Measurements from ENCODE around the gene AQP2.
A peak's percentile ranks its signal among the peaks of the same experiment; 100 is the strongest.

The AQP2 gene

DNA sequence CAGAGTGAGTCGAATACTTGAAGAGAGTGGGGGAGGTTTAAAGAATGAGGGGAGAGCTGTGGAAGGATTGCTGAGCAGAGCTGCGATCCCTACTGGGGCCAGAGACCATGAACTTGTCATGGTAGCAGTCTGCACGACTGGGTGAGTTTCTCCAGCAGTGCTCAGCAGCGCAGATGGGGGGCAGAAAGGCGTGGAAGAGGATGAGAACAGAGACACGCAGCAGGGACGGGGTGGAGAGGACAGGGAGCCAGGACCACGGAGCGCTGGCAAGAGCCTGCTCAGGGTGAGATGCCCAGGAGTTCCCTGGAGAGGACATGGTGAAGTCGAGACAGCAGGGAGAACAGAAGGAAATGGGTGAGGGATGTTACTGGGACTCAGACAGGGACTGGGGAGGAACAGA is 20.1 kb downstream of the AQP2 start (continued):
- TF ChIP-seq, protein P1, sequence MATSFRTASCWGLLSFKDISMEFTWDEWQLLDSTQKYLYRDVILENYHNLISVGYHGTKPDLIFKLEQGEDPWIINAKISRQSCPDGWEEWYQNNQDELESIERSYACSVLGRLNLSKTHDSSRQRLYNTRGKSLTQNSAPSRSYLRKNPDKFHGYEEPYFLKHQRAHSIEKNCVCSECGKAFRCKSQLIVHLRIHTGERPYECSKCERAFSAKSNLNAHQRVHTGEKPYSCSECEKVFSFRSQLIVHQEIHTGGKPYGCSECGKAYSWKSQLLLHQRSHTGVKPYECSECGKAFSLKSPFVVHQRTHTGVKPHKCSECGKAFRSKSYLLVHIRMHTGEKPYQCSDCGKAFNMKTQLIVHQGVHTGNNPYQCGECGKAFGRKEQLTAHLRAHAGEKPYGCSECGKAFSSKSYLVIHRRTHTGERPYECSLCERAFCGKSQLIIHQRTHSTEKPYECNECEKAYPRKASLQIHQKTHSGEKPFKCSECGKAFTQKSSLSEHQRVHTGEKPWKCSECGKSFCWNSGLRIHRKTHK (tag by site-specific recombination; IDR thresholded peaks at IDR 0.05) = no peak
- no peak for TF ChIP-seq ZNF791 (tag by site-specific recombination; IDR thresholded peaks at IDR 0.05)
- TF ChIP-seq KLF1 (tag by site-specific recombination; IDR thresholded peaks at IDR 0.05) = 0 out of 2 replicates have a peak, but pooled peaks have one; percentile 16

DNA sequence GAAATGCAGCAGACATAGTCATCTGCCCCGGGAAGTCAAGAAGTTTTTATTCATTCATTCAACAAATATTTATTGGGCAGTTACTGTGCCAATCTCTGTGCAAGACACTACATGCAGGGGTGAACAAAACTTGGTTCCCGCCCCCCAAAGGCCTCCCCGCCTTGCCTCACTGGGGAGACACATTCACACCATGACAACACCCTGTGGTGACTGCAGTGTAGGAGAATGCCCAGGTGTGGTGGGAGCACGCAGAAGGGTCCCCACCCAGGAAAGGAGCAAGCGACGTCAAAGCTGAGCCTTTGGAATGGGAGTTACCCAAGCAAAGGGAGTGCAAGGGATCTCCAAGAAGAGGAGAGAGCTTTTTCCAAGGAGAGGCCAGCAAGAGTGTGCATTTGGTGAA is 20.6 kb downstream of the AQP2 start:
- CTCF ChIA-PET = interaction anchor here (0.6 to 6.7 kb wide), 2 partner anchors 55 to 99 kb away, joined by 3 to 88 read pairs; no protein-coding TSS in a partner anchor
- Histone ChIP-seq H3K4me3 (ENCODE audit: low read depth, low read length) (no peak overlapping the region), H3K36me3 (ENCODE audit: control insufficient read depth in 2 of 2, insufficient read depth in 1 of 2, low read length in 2 of 2) (no peaks in the 10 kb centered on the region), H3K27ac (ENCODE audit: extremely low read depth, low read depth, low read length) (no peak overlapping the region), H3K4me1 (ENCODE audit: control insufficient read depth, insufficient read depth, low read length) (no peaks in the 10 kb centered on the region), H3K9me3 (ENCODE audit: control insufficient read depth, insufficient read depth, low read depth, low read length) (no peaks in the 10 kb centered on the region)
- TF ChIP-seq ZNF830 (tag by site-specific recombination; IDR thresholded peaks at IDR 0.05; ENCODE audit: low read depth) = no peak
- no peak for TF ChIP-seq ZNF138 (tag by site-specific recombination; IDR thresholded peaks at IDR 0.05; ENCODE audit: borderline replicate concordance)
- no peak for TF ChIP-seq ZNF174 (tag by site-specific recombination; IDR thresholded peaks at IDR 0.05)
- TF ChIP-seq, protein P2, sequence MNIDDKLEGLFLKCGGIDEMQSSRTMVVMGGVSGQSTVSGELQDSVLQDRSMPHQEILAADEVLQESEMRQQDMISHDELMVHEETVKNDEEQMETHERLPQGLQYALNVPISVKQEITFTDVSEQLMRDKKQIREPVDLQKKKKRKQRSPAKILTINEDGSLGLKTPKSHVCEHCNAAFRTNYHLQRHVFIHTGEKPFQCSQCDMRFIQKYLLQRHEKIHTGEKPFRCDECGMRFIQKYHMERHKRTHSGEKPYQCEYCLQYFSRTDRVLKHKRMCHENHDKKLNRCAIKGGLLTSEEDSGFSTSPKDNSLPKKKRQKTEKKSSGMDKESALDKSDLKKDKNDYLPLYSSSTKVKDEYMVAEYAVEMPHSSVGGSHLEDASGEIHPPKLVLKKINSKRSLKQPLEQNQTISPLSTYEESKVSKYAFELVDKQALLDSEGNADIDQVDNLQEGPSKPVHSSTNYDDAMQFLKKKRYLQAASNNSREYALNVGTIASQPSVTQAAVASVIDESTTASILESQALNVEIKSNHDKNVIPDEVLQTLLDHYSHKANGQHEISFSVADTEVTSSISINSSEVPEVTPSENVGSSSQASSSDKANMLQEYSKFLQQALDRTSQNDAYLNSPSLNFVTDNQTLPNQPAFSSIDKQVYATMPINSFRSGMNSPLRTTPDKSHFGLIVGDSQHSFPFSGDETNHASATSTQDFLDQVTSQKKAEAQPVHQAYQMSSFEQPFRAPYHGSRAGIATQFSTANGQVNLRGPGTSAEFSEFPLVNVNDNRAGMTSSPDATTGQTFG (tag by site-specific recombination; IDR thresholded peaks at IDR 0.05; ENCODE audit: borderline replicate concordance) = no peak
- TF ChIP-seq GLI4 (tag by site-specific recombination; IDR thresholded peaks at IDR 0.05) = no peak
- TF ChIP-seq ZNF10 (tag by site-specific recombination; IDR thresholded peaks at IDR 0.05) = no peak
- TF ChIP-seq YY2 (tag by site-specific recombination; IDR thresholded peaks at IDR 0.05) = no peak
- no peak for TF ChIP-seq KLF16 (tag by site-specific recombination; IDR thresholded peaks at IDR 0.05)
- TF ChIP-seq ZSCAN16 (tag by site-specific recombination; IDR thresholded peaks at IDR 0.05) = no peak
- POLR2A ChIA-PET = no interaction called here

DNA sequence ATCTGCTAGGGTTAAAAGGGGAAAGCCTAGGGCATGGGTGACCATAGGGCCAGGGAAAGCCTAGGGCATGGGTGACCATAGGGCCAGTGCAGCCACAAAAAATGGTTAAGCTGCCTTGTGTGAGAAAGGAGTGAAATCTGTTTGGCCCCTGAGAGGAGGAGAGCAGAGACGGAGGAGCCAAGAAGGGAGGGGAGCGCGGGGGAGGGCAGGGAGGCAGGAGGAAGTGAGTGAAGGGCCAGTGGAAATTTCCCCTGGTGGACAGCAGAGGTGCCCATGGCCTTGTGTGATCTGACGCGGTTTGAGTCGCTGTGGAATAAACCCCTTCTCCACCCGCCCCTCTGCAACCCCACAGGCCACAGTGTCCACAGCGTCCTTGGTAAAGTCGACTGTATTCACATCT is 21.6 kb downstream of the AQP2 start:
- ChIA-PET POLR2A (no interaction called here), CTCF (interaction anchor here (0.8 kb wide), 1 partner anchor 9 kb away, joined by 5 read pairs; no protein-coding TSS in a partner anchor)
- no peak overlapping the region for H3K4me3 ChIP-seq (ENCODE audit: low read depth, low read length)
- H3K36me3 ChIP-seq (ENCODE audit: control insufficient read depth in 2 of 2, insufficient read depth in 1 of 2, low read length in 2 of 2) = no peaks in the 10 kb centered on the region
- no peaks in the 10 kb centered on the region for H3K9me3 ChIP-seq (ENCODE audit: control insufficient read depth, insufficient read depth, low read depth, low read length)
- H3K4me1 ChIP-seq (ENCODE audit: control insufficient read depth, insufficient read depth, low read length) = no peaks in the 10 kb centered on the region
- TF ChIP-seq MYNN (tag by site-specific recombination; IDR thresholded peaks at IDR 0.05; ENCODE audit: borderline replicate concordance) = no peak
- no peak overlapping the region for H3K27ac ChIP-seq (ENCODE audit: extremely low read depth, low read depth, low read length)

DNA sequence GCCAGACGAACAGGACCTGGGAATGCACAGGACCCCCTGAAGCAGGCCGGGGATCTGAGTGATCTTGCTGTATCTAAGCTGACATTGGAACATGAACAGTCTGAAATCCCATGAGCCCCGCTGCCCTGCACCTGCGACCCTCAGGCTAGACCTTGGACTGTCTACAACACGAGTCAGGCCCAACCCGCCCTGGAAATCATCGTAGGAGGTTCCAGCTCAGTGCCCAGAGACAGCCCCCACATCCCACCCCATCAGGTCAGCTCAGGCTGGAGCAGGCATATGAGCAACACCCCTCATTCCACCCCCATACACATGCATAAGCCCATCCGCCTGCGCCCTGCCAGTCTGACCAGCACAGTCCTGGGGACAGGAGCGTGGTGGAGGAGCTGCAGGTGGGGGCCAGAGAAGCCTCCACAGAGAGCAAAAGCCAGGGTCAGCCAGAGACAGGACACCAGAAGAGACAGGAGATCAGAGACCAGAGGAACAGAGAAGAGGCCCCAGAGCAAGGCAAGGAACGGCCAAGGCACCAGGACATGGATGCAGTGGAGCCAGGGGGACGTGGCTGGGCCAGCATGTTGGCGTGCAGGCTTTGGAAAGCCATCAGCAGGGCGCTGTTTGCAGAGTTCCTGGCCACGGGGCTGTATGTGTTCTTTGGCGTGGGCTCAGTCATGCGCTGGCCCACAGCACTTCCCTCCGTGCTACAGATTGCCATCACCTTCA is 22.3 kb downstream of the AQP2 start, which contains the start of gene AQP6:
AQP6 (plus strand) TSS at position 307 of the 720 bp plus-strand sequence; CDS start at position 534, 227 bp downstream.
- CTCF ChIA-PET = interaction anchor here (0.7 kb wide), 1 partner anchor 391 kb away, joined by 3 read pairs; no protein-coding TSS in a partner anchor
- H3K4me1 ChIP-seq (ENCODE audit: control insufficient read depth, insufficient read depth, low read length) = no peaks in the 10 kb centered on the region
- TF ChIP-seq ZNF354C (tag by site-specific recombination; IDR thresholded peaks at IDR 0.05; ENCODE audit: borderline replicate concordance, low read depth) (no peak), SCRT2 (tag by site-specific recombination; IDR thresholded peaks at IDR 0.05) (no peak), ZNF600 (tag by site-specific recombination; IDR thresholded peaks at IDR 0.05) (0 out of 2 replicates have a peak, but pooled peaks have one; percentile 18), HOXD13 (CRISPR knock-in tag; IDR thresholded peaks at IDR 0.05; ENCODE audit: borderline replicate concordance) (no peak), ZNF174 (tag by site-specific recombination; IDR thresholded peaks at IDR 0.05) (no peak), ZNF48 (tag by site-specific recombination; IDR thresholded peaks at IDR 0.05) (no peak), HOXA7 (CRISPR knock-in tag; IDR thresholded peaks at IDR 0.05; ENCODE audit: borderline replicate concordance) (no peak), ZNF221 (tag by site-specific recombination; IDR thresholded peaks at IDR 0.05; ENCODE audit: borderline replicate concordance) (no peak), ZNF664 (tag by site-specific recombination; IDR thresholded peaks at IDR 0.05) (no peak)
- TF ChIP-seq, protein P3, sequence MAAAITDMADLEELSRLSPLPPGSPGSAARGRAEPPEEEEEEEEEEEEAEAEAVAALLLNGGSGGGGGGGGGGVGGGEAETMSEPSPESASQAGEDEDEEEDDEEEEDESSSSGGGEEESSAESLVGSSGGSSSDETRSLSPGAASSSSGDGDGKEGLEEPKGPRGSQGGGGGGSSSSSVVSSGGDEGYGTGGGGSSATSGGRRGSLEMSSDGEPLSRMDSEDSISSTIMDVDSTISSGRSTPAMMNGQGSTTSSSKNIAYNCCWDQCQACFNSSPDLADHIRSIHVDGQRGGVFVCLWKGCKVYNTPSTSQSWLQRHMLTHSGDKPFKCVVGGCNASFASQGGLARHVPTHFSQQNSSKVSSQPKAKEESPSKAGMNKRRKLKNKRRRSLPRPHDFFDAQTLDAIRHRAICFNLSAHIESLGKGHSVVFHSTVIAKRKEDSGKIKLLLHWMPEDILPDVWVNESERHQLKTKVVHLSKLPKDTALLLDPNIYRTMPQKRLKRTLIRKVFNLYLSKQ (tag by site-specific recombination; IDR thresholded peaks at IDR 0.05; ENCODE audit: borderline replicate concordance) = no peak

More for the DNA sequence above, 22.3 kb downstream of the AQP2 start, which contains the start of gene AQP6:
- H3K27ac ChIP-seq (ENCODE audit: extremely low read depth, low read depth, low read length) = no peak within 1 kb of the TSS
- H3K9me3 ChIP-seq (ENCODE audit: control insufficient read depth, insufficient read depth, low read depth, low read length) = no peaks in the 10 kb centered on the region
- no peak within 1 kb of the TSS for H3K4me3 ChIP-seq (ENCODE audit: low read depth, low read length)
- H3K36me3 ChIP-seq (ENCODE audit: control insufficient read depth in 2 of 2, insufficient read depth in 1 of 2, low read length in 2 of 2) = no peaks in the 10 kb centered on the region
- POLR2A ChIA-PET = no interaction called here
